Mesenteric fat pad (tissue), 1 donor: ENCODE results near the gene MYOG. TPM values are rescaled to one million over a fixed set of nuclear protein-coding genes. Genes with fewer than 3 reads are reported as not detected.
A peak's percentile ranks its signal among the peaks of the same experiment; 100 is the strongest.

ENCODE experiments used
- DNase-seq: peaks from one replicate; pipeline ENCODE4 v3.0.0-alpha.2; 2020; ENCODE audit warnings: low spot score
- long read RNA-seq: library from polyadenylated mRNA; unstranded; transcript quantifications from one replicate; pipeline ENCODE4 v2.0.0, GENCODE V29; 2020
- total RNA-seq: library from RNA; stranded (reverse); fragmentation: NEBNext Ultra II Directional; extraction: Animal tissue kit (Norgen Biotek cat#: 25700); gene quantifications from one replicate; pipeline ENCODE4 v1.2.1, GENCODE V29; 2021
- donor health status: DM: yes; HTN: yes; CAD: no.

Gene MYOG
- not detected for total RNA-seq
- long read RNA-seq: 0 reads

- no peak for DNase-seq
Observed at GRCh38 chr1:203085528-203086406, at the start of gene MYOG. TSS of gene MYOG (minus strand) at chr1:203086012. CDS start at chr1:203085961, 51 bp downstream.

- peak; percentile 57 for DNase-seq
Observed at GRCh38 chr1:203133970-203134725, 48.3 kb upstream of the MYOG start.

- DNase-seq: peak; percentile 78
Observed at GRCh38 chr1:203131548-203132200, 45.9 kb upstream of the MYOG start.

- no peak for DNase-seq
Observed at GRCh38 chr1:203130358-203130985, 44.7 kb upstream of the MYOG start.

GRCh38 chr1:203129501-203130231, 43.9 kb upstream of the MYOG start:
- peak; percentile 72 for DNase-seq

GRCh38 chr1:203128716-203129500, 43.1 kb upstream of the MYOG start:
- DNase-seq: peak; percentile 88

GRCh38 chr1:203128431-203128715, 42.6 kb upstream of the MYOG start:
- no peak for DNase-seq

- peak; percentile 90 for DNase-seq
Observed at GRCh38 chr1:203127666-203128430, 42.0 kb upstream of the MYOG start, which contains the start of gene ADORA1. TSS of gene ADORA1 (plus strand) at chr1:203127726. CDS start at chr1:203128842, 1,116 bp downstream.

GRCh38 chr1:203126866-203127665, 41.3 kb upstream of the MYOG start:
- no peak for DNase-seq

- peak; percentile 53 for DNase-seq
Observed at GRCh38 chr1:203126151-203126865, 40.5 kb upstream of the MYOG start.

- no peak for DNase-seq
Observed at GRCh38 chr1:203124546-203125317, 38.9 kb upstream of the MYOG start.

GRCh38 chr1:203124011-203124410, 38.2 kb upstream of the MYOG start:
- DNase-seq: peak; percentile 60

GRCh38 chr1:203122159-203122558, 36.3 kb upstream of the MYOG start:
- DNase-seq: peak; percentile 67

- peak; percentile 47 for DNase-seq
Observed at GRCh38 chr1:203121186-203122015, 35.6 kb upstream of the MYOG start.

- peak; percentile 82 for DNase-seq
Observed at GRCh38 chr1:203120325-203121153, 34.7 kb upstream of the MYOG start.
